A549 treated with Hydrocortisone at 1 μM for 4 hours (cell line): Measurements from ENCODE around the gene UGT1A6. TPM values are rescaled to one million over a fixed set of nuclear protein-coding genes. Genes with fewer than 3 reads are reported as not detected.

Source experiments
- total RNA-seq: library from RNA; stranded (reverse); fragments of 200-300 nt; extraction: Qiagen RNA extraction; gene quantifications from 5 replicates; pipeline ENCODE4 v1.2.3, GENCODE V29; 2022

Gene UGT1A6
- 0.47 to 1.5 TPM (median 1.1 TPM) in 5 replicates for total RNA-seq

GRCh38 chr2:233692648-233693047, at the start of gene UGT1A6:
Gene UGT1A6, plus strand, starts transcription at chr2:233692890. Its CDS starts 115 bp downstream, at chr2:233693005.

GRCh38 chr2:233671290-233672161, 21.2 kb upstream of the UGT1A6 start, which contains the start of gene UGT1A9:
Gene UGT1A9, plus strand, starts transcription at chr2:233671898. Its CDS starts 37 bp downstream, at chr2:233671935.

GRCh38 chr2:233681521-233682099, 11.1 kb upstream of the UGT1A6 start, which contains the start of gene UGT1A7:
Gene UGT1A7, plus strand, starts transcription at chr2:233681901. Its CDS starts 37 bp downstream, at chr2:233681938.

GRCh38 chr2:233712611-233713261, 20.0 kb downstream of the UGT1A6 start, which contains the start of gene UGT1A5:
Gene UGT1A5, plus strand, starts transcription at chr2:233712907. Its CDS starts 85 bp downstream, at chr2:233712992.

GRCh38 chr2:233718552-233718951, 25.9 kb downstream of the UGT1A6 start, which contains the start of gene UGT1A4:
Gene UGT1A4, plus strand, starts transcription at chr2:233718736. Its CDS starts 85 bp downstream, at chr2:233718821.

GRCh38 chr2:233728723-233729301, 36.1 kb downstream of the UGT1A6 start, which contains the start of gene UGT1A3:
Gene UGT1A3, plus strand, starts transcription at chr2:233729042. Its CDS starts 85 bp downstream, at chr2:233729127.

GRCh38 chr2:233760043-233760442, 67.4 kb downstream of the UGT1A6 start, which contains the start of gene UGT1A1:
Gene UGT1A1, plus strand, starts transcription at chr2:233760270. Its CDS starts 18 bp downstream, at chr2:233760288.

GRCh38 chr2:233778030-233778429, 85.3 kb downstream of the UGT1A6 start, which contains the start of gene MROH2A:
Gene MROH2A, plus strand, starts transcription at chr2:233778330. Its CDS starts 1,029 bp downstream, at chr2:233779359.

Other genes with a start within 250 kb of the UGT1A6 start
- gene USP40, start 126.1 kb upstream of the UGT1A6 start, total RNA-seq = 23.2 to 26.7 TPM (median 23.9 TPM) in 5 replicates
- gene UGT1A8, start 75.3 kb upstream of the UGT1A6 start, total RNA-seq = 0.05 to 0.06 TPM in 2 of 5 replicates, not detected in the others
- 0.08 to 0.09 TPM in 2 of 5 replicates, not detected in the others for gene UGT1A10, start 56.4 kb upstream of the UGT1A6 start, total RNA-seq
- gene UGT1A9, start 21.0 kb upstream of the UGT1A6 start, total RNA-seq = 3.6 to 6.4 TPM (median 4.2 TPM) in 5 replicates
- 2.9 to 4.8 TPM (median 3.8 TPM) in 5 replicates for gene UGT1A7, start 11.0 kb upstream of the UGT1A6 start, total RNA-seq
- 0.08 to 0.13 TPM in 2 of 5 replicates, not detected in the others for gene UGT1A5, start 20.0 kb downstream of the UGT1A6 start, total RNA-seq
- gene UGT1A4, start 25.8 kb downstream of the UGT1A6 start, total RNA-seq = 0.06 to 0.16 TPM (median 0.10 TPM) in 4 of 5 replicates, not detected in the other
- 0.06 to 0.20 TPM (median 0.14 TPM) in 4 of 5 replicates, not detected in the other for gene UGT1A3, start 36.2 kb downstream of the UGT1A6 start, total RNA-seq
- gene UGT1A1, start 67.4 kb downstream of the UGT1A6 start, total RNA-seq = 0.56 to 1.1 TPM (median 0.91 TPM) in 5 replicates
- gene MROH2A, start 85.4 kb downstream of the UGT1A6 start, total RNA-seq = 0.12 to 0.29 TPM (median 0.21 TPM) in 4 of 5 replicates, not detected in the other
- 52.3 to 59.6 TPM (median 55.7 TPM) in 5 replicates for gene HJURP, start 161.6 kb downstream of the UGT1A6 start, total RNA-seq
- 0.09 to 0.52 TPM (median 0.29 TPM) in 5 replicates for gene TRPM8, start 224.5 kb downstream of the UGT1A6 start, total RNA-seq